ENCODE results near the gene ABTB2. TPM values are rescaled to one million over a fixed set of nuclear protein-coding genes. Genes with fewer than 3 reads are reported as not detected.

ABTB2 gene
- total RNA-seq, 1 experiment from 2014 or later, result 5.5 TPM

DNA sequence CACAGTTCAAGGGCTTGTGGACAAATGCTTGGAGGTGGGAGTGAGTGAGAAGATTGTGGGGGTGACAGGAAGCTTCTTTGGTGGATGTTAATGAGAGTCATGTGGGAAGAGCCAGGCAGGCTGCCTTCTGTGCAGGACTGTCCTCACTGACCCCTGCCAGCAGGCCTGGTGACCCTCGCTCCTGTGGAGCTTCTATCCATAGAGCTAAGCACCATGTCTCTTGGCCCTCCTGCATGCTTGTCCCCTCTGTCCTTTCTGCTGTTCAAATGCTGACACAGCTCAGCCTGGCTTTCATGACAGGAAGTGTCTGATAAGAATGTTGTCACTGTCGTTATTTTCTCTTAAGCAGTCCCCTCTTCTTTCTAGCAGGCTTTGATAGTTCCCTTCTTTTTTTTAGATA lies 214.8 kb downstream of the ABTB2 start:
- H3K9ac ChIP-seq (ENCODE audit: extremely low read depth, insufficient read length, low read length), result no peak overlapping the region
- no peak overlapping the region for H4K8ac ChIP-seq (replicated peaks; ENCODE audit: insufficient read length, low read depth, low read length)
- H2AFZ ChIP-seq (ENCODE audit: low read length), result no peak overlapping the region
- H3K4me1 ChIP-seq (ENCODE audit: insufficient read depth, low read length), result no peaks in the 10 kb centered on the region
- Mint-ChIP-seq H3K9me3 (no peaks in the 10 kb centered on the region), H3K4me3 (no peak overlapping the region), H3K36me3 (ENCODE audit: insufficient read depth in 1 of 3, low read depth in 3 of 3) (peaks cover 48 to 95% (median 87%) of the 10 kb centered on the region in 3 experiments; a peak in 6 of 7 replicates), H3K4me1 (no peaks in the 10 kb centered on the region), H3K27ac (peak overlapping the region in 1 of 3 experiments; percentile 10; a peak in 2 of 7 replicates), H3K27me3 (ENCODE audit: low read depth) (no peaks in the 10 kb centered on the region)
- no peak overlapping the region for H4K91ac ChIP-seq (ENCODE audit: insufficient read length, low read depth, low read length)
- DNase-seq, result no peak
- H3K56ac ChIP-seq (ENCODE audit: insufficient read length, low read depth, low read length), result no peak overlapping the region
- H3K4me2 ChIP-seq (ENCODE audit: insufficient read depth, insufficient read length, low read length), result no peak overlapping the region
- no peak overlapping the region for H3K14ac ChIP-seq (ENCODE audit: insufficient read depth, low read length)
- H3T11ph ChIP-seq (ENCODE audit: low read length), result no peak overlapping the region
- no peak overlapping the region for H3K4ac ChIP-seq (ENCODE audit: low read depth, low read length)
- H2BK12ac ChIP-seq (ENCODE audit: insufficient read length, low read depth, low read length), result no peak overlapping the region
- TF ChIP-seq, protein P1, sequence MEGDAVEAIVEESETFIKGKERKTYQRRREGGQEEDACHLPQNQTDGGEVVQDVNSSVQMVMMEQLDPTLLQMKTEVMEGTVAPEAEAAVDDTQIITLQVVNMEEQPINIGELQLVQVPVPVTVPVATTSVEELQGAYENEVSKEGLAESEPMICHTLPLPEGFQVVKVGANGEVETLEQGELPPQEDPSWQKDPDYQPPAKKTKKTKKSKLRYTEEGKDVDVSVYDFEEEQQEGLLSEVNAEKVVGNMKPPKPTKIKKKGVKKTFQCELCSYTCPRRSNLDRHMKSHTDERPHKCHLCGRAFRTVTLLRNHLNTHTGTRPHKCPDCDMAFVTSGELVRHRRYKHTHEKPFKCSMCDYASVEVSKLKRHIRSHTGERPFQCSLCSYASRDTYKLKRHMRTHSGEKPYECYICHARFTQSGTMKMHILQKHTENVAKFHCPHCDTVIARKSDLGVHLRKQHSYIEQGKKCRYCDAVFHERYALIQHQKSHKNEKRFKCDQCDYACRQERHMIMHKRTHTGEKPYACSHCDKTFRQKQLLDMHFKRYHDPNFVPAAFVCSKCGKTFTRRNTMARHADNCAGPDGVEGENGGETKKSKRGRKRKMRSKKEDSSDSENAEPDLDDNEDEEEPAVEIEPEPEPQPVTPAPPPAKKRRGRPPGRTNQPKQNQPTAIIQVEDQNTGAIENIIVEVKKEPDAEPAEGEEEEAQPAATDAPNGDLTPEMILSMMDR (conservative IDR thresholded peaks at IDR 0.05), result no peak
- H3K23me2 ChIP-seq (ENCODE audit: insufficient read length, low read depth, low read length, poor library complexity, severe bottlenecking), result no peaks in the 10 kb centered on the region
- H2BK15ac ChIP-seq (ENCODE audit: low read depth, low read length), result no peak overlapping the region
- H3K18ac ChIP-seq (ENCODE audit: insufficient read length, low read depth, low read length), result no peak overlapping the region
- no peak overlapping the region for H2BK20ac ChIP-seq (ENCODE audit: low read depth, low read length, poor library complexity, severe bottlenecking)
- H3K27ac ChIP-seq (ENCODE audit: insufficient read length, low read depth, low read length), result no peak overlapping the region
- no peaks in the 10 kb centered on the region for H4K20me1 ChIP-seq (ENCODE audit: control insufficient read depth, insufficient read depth, insufficient read length)
- H3K27me3 ChIP-seq (ENCODE audit: insufficient read depth, low read length), result no peaks in the 10 kb centered on the region
- no peak overlapping the region for H2BK120ac ChIP-seq (ENCODE audit: low read depth, low read length, poor library complexity, severe bottlenecking)
- H3K79me1 ChIP-seq (ENCODE audit: insufficient read depth, low read depth, low read length, poor library complexity, severe bottlenecking), result no peaks in the 10 kb centered on the region
- WGBS (ENCODE audit: extremely low coverage, insufficient read length, low lambda C conversion rate), result no CpG with 5 or more reads among the region's 2 CpGs
- H2AK5ac ChIP-seq (ENCODE audit: insufficient read length, low read length), result no peak overlapping the region
- H4K5ac ChIP-seq (ENCODE audit: insufficient read length, low read depth, low read length), result no peak overlapping the region
- no peak overlapping the region for H3K23ac ChIP-seq (ENCODE audit: insufficient read length, low read depth, low read length)
- no peak overlapping the region for H2BK5ac ChIP-seq (ENCODE audit: insufficient read length, low read length)
- no peaks in the 10 kb centered on the region for H3K9me3 ChIP-seq (ENCODE audit: control insufficient read depth, low read depth, low read length)
- no peaks in the 10 kb centered on the region for H3K79me2 ChIP-seq (ENCODE audit: insufficient read depth, low read length)
